GM13976 (cell line): ENCODE measurements around the gene ARL8B.

Experiments
- DNase-seq: peaks from one replicate; pipeline ENCODE4 v3.0.0; 2012; ENCODE audit warnings: low spot score
- in situ Hi-C: fragments of 300-500 bp; cut with MboI; formaldehyde crosslinking; loops from one replicate; pipeline ENCODE4 v1.12.0; 2022; ENCODE audit warnings: low sequenced_read_pairs, mixed read lengths, inconsistent platforms; ENCODE audit not compliant: unreplicated experiment
- TF ChIP-seq, protein P1 (sequence below): IDR thresholded peaks from 2 replicates; pipeline ENCODE4 v1.5.1; 2012; ENCODE audit warnings: borderline replicate concordance, mild to moderate bottlenecking; ENCODE audit not compliant: insufficient read depth; ENCODE audit errors: extremely low read depth, missing control alignments, control extremely low read depth

The ARL8B gene

DNA sequence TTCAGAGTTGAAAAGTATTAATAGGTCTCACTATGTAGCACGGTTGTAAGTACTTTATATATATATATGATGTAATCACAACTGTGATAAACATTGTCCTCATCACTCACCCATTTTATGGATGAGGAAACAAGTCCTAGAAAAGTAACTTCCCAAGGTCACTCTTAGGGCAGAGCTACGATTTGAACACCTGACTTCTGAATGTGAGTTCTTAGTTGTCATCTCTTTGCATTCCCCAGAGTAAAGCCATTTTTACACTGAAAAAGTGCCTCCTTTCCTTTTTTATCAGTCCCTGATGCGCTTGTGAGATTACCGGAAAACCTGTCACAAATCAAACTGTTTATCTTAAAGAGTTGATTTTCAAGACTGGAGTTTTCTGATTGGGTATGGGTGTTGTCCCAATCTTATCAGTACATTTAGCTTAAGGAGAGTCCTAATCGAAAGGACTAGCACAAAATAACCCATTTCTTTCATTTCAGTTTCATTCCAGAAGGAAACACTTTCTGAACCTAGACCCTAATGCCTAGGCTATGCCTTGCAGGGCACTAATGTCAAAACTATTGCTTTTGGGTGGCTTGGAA lies 63.1 kb downstream of the ARL8B start:
- TF ChIP-seq, protein P1, sequence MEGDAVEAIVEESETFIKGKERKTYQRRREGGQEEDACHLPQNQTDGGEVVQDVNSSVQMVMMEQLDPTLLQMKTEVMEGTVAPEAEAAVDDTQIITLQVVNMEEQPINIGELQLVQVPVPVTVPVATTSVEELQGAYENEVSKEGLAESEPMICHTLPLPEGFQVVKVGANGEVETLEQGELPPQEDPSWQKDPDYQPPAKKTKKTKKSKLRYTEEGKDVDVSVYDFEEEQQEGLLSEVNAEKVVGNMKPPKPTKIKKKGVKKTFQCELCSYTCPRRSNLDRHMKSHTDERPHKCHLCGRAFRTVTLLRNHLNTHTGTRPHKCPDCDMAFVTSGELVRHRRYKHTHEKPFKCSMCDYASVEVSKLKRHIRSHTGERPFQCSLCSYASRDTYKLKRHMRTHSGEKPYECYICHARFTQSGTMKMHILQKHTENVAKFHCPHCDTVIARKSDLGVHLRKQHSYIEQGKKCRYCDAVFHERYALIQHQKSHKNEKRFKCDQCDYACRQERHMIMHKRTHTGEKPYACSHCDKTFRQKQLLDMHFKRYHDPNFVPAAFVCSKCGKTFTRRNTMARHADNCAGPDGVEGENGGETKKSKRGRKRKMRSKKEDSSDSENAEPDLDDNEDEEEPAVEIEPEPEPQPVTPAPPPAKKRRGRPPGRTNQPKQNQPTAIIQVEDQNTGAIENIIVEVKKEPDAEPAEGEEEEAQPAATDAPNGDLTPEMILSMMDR = no peak
- no peak for DNase-seq
- in situ Hi-C loops = no loop called here

DNA sequence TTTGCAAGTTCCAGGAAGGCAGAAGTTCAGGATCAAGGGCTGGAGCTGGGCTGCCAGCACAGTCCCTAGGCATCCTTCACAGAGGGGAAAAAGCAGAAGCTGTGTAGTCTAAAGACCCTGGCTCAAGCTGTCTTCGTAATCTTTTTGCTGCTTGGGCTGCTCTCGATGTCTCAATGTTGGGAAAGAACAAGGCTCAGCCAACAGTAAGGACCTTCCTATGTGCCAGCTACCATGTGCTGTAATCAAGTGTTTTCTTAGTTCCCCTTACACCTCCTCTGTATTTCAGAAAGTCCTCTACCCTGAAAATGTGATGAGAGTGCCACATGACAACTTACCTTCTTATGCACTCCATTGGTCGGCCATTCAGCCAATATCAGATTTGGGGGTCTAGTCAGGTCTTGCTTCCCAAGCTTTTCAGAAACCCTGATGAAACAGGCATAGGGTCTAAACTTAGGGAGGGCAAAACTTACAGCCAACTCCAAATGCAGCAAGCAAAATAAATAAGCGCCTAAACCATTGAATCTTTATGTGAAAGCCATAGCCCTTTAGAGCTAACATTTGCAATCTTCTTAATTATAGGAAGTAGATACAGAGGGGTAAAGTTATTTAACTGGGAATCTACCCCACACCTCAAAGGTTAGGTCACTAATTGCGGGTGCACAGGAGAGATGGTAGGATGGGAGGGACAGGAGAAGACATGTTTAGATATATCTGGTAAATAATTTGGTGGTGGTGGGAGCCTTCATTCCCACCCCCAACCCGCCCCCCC lies 64.2 kb downstream of the ARL8B start:
- peak; percentile 53 for DNase-seq
- TF ChIP-seq, protein P1 = no peak
- in situ Hi-C loops = no loop called here

DNA sequence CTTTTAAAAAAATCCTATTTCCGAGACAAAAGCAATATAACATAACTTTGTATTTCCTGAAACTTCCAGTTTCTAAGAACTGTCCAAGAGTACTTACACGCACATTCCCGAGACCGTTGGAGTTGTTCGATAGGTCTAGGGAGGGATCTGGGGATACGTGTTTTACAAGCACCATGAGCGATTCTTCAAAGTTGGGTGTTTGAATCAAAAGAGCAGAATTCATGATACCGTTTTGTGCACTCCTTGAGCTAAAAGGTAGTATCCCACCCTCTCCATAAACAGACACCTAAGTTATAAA lies 64.7 kb downstream of the ARL8B start:
- in situ Hi-C loops = no loop called here
- no peak for DNase-seq
- TF ChIP-seq, protein P1 = no peak

DNA sequence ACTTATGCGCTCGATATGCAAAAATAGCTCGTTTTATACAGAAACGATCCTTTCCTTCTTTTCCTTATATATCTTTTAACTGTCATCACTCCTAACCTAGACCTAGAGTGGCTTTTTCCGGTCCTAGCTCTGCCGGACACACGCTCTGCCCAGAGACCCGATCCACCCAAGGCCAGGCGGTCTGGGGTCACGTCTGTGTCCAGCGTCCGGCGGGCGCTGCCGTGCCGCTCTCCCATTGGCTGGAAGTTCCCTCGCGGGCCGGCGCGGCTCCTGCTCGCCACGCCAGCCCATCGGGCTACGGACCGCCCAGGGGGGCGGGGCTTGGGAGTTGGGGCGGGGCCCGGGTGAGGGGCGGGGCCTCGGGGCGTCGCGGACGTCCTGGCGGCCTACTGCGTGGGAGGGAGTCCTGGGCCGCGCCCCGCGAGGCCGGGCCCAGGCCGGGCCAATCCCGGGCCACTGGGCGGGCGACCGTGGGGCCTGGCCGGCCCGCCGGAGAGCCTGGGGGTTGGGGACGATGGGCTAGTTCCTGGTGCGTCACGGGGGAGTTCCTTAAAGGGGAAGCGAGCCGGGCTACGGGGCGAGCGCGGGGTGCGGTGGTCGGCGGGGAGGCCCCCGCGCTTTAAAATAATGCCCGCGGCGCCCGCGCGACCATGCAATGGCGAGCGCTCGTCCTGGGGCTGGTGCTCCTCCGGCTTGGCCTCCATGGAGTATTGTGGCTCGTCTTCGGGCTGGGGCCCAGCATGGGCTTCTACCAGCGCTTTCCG lies 65.2 kb downstream of the ARL8B start, which contains the start of gene EDEM1:
Gene EDEM1 (plus strand): TSS at position 552 of the 764 bp plus-strand sequence. CDS start 99 bp downstream, at position 651.
- in situ Hi-C loops = no loop called here
- DNase-seq = peak; percentile 98
- TF ChIP-seq, protein P1 = no peak

DNA sequence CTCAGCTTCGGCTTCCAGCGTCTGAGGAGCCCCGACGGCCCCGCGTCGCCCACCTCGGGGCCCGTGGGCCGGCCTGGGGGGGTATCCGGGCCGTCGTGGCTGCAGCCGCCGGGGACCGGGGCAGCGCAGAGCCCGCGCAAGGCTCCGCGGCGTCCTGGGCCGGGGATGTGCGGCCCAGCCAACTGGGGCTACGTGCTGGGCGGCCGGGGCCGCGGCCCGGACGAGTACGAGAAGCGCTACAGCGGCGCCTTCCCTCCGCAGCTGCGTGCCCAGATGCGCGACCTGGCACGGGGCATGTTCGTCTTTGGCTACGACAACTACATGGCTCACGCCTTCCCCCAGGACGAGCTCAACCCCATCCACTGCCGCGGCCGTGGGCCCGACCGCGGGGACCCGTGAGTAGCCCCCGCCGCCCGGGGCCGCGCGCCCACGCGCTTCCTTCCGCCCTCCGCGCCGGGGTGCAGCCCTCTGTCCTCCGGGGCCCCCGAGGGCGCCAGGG lies 65.9 kb downstream of the ARL8B start:
- in situ Hi-C loops = no loop called here
- DNase-seq = peak; percentile 52
- TF ChIP-seq, protein P1 = no peak

DNA sequence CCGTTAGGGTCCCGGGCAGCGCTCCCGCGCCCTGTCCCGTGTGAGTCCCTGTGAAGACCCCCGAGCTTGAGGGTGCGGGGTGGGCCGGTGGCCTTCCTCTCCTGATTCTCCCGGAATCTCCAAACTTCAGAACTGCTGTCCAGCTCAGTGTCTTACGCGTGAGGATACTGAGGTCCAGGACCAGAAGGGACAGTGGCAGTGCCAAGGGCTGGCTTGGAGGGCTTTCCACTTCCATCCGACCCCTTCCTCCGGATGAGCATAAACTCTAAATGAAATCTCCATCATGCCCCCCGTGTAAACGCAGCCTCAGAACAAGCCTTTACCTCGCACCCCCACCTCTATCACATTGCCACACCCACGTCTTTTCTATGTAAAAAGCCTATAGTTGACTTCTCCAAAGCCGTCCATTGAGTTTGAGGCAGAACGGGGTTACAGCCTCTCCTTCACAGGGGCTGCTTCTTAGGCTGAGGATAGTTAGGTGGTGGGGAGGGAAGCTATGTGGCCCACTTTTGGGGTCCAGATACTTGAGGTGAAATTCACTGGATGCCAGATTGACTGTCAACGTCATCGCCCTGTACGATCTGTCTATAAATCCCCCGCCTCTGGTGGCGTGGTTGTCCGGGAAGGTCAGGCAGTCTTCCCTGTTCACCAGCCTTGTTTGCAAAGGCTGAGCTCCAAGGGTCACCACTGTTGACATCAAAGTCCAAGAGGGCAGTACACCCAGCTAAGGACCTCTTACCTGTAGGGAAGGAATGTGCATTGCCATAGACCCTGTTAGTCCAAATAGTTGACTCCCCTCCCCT lies 66.5 kb downstream of the ARL8B start:
- TF ChIP-seq, protein P1 = no peak
- peak; percentile 34 for DNase-seq
- in situ Hi-C loops = no loop called here
